GM12873 (cell line): ENCODE data around the gene PPP1R12B.

Source experiments
- TF ChIP-seq, protein P1 (sequence below): IDR thresholded peaks from 2 replicates; pipeline ENCODE4 v1.5.1; 2012; ENCODE audit warnings: low read depth, mild to moderate bottlenecking, moderate library complexity, low read length, control low read depth; ENCODE audit not compliant: insufficient read depth; ENCODE audit errors: missing control alignments

The PPP1R12B gene

DNA sequence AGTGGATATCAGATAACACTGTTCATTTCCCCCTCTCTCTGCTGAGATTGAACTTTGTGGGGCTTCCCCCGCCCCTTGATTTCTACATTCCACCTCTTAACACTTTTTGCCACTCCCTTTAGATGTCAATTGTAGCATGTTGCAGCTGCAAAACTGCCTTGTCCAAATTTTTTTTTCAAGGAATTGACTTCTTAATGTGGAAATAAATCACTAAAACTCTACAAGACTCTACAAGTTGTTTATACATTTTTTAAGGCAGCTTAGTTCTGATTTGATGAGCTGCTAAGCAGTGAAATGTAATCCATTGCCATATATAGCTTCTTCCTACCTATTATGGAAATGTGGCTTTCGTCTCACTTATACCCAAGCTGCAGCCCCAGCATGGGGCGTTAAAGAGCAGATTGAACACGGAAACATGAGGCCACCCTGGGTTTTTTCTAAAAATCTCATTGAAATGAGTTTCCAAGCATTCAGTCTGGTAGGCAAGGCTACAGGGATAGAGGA is 229.6 kb downstream of the PPP1R12B start:
- TF ChIP-seq, protein P1, sequence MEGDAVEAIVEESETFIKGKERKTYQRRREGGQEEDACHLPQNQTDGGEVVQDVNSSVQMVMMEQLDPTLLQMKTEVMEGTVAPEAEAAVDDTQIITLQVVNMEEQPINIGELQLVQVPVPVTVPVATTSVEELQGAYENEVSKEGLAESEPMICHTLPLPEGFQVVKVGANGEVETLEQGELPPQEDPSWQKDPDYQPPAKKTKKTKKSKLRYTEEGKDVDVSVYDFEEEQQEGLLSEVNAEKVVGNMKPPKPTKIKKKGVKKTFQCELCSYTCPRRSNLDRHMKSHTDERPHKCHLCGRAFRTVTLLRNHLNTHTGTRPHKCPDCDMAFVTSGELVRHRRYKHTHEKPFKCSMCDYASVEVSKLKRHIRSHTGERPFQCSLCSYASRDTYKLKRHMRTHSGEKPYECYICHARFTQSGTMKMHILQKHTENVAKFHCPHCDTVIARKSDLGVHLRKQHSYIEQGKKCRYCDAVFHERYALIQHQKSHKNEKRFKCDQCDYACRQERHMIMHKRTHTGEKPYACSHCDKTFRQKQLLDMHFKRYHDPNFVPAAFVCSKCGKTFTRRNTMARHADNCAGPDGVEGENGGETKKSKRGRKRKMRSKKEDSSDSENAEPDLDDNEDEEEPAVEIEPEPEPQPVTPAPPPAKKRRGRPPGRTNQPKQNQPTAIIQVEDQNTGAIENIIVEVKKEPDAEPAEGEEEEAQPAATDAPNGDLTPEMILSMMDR = no peak

DNA sequence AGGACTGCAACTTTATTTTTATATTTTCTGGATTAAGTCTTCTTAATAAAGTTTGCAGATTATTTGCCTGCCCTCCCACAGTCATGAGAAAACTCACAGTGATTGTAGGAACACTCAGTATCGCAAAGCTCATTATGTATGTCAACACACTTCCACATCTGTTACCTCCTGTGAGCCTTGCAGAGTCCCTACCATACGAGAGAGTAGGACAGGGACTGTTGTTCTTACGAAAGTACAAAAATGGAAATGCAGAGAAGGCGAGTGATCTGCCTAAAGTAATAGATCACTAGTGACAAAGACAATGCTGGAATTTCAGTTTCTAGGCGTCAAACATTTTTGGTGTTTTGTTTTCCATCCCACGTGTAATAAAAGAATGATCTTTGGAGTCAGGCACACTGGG is 230.1 kb downstream of the PPP1R12B start:
- TF ChIP-seq, protein P1 = no peak

DNA sequence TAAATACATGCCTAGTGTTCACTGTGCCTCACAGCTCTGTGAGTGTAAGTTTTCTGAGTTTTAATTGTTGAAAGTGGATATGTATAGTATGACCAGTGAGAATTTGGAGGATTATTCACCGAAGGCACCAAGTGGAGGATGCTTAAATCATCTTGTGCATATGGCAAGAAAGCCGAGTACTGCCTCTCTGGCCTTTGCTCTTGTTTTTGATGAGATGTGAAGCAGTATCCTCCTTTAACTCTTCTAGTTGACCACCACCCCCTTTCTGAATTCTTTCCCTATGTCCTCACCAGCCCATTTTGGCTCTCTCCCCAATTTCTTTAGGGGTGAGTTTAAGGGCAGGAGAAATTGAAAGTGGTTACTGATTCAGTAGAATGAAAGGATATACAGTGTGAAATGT is 231.3 kb downstream of the PPP1R12B start:
- TF ChIP-seq, protein P1 = no peak

DNA sequence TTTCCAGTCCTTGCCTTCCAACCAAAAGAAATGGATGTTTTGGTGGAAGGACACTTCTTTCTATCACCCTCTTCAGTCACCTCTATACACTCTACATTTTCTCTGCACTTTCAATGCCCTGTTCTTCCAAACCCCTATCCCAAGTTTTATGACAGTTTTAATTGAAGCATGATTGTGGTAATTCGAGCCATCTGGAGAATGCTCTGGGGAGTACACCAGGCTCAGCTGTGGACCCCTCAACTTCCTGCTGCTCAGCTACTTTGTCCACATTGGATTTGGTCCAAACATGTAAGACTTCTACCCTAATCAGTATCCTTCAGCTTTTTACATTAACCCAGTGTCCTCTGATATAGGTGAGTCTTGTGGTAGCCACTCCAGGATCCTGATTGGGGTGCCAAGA is 232.1 kb downstream of the PPP1R12B start:
- TF ChIP-seq, protein P1 = no peak

DNA sequence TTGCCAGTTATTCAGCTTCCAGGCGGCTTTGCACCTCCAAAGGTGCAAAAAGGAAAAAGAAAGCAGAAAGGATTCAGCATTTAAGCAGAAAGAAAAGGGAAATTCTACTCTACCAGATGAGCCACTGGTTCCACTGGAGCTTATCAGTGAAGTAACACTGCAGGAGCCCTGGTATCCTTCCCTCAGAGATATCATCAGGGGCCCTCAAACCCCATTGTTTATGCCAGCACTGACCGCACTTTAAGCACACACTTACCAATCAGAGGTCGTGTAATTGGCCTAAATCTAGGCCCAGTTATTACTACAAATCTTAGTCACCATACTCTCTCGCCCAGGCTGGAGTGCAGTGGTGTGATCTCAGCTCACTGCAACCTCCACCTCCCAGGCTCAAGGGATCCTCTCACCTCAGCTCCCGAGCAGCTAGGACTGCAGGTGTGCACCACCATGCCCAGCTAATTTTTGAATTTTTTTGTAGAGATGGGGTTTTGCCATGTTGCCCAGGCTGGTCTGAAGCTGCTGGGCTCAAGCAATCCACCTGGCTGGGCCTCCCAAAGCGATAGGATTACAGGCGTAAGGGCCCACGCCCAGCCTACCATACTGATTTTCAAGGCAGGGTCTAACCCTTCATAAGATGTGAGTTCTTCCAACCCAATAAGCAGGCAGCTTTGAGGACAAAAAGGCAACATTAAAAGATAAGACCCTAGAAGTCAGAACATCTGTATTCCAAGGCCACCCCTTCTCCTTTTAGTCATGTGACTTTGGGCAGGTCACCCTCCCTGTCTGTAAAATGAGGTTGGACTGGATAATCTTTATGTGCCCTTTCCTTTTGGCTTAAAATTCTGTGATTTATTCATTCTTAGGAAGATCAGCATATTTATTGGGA is 236.4 kb downstream of the PPP1R12B start:
- TF ChIP-seq, protein P1 = no peak

DNA sequence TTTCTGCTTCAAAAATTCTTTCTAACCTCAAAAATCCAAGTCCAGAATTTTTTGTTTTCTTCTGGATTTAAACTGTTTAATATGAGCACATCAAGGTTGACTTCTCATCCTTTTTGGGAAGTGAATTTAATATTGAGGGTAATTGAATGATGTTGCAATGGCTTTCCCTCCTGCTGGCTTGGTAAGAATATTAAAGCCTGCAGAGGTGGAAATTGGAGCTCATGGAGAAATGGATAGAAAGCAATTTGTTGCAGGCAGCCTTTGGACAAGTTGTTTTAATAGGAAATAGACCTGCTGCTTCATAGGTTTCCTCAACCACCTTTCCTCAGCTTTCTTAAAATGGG is 237.1 kb downstream of the PPP1R12B start:
- TF ChIP-seq, protein P1 = no peak

DNA sequence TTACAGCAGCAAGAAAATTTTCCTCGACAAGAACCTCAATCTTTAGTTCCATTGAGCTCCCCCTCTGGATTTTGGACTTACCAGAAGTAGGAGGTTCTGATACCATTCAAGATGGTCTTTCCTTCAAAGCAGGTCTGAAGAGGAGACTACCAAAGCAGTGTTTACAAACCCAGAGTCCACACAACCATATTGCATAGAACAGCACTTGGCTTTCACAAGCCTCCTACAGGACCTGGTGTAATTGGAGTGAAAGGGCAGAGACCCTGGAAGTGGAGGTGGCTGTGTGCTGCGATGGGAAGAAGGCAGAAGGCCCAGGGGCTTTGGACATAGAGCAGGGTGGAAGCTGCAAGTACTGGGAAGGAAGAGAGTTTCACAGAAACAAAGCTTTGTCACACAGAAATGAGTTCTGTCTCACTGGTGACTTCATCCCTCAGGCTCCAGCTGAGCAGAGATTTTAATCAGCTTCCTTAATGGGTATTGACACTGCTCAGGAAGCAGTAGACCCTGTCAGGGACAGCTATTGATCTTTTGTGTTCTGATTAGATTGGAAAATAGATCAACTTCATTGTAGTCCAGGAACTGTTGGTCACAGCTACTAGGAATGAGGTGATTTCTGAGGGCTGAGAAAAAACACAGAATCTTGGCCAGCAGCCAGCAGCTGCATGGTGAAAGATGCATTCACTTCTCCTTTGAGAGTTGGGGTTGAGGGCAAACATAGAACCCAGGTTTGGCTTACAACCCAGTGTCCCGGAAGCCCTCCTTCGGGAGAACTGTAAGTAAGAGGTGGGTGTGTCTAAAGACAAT is 237.7 kb downstream of the PPP1R12B start:
- TF ChIP-seq, protein P1 = no peak
